ENCODE results near the gene CALHM1.

The CALHM1 gene

DNA sequence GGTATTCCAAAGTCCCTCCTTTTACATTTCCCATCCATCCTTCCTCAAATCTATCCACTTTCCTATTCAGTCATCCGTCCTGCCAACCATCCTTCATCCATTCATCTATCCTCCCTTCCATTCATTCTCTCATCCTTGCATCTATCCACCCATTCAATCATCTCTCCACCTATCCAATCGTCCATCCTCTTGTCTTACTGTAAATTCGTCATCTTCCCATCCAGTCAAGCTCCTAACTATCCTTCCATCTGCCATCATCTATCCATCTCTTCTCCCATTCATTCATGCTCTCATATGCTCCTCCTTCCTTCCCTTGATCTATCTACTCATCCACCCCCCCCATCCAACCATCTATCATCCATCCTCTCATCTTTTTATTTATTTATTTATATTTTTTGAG, 15.4 kb upstream of the CALHM1 start:
- ATAC-seq (replicated peaks), result no peak
- peaks cover 22 to 33% of the 10 kb centered on the region in 2 donors for H3K4me1 Mint-ChIP-seq
- DNase-seq, result no peak
- peaks cover 0 to 5% of the 10 kb centered on the region in 2 donors for H3K36me3 Mint-ChIP-seq
- H3K27ac Mint-ChIP-seq, result no peak overlapping the region
- H3K27me3 Mint-ChIP-seq, result peaks cover 0 to 6% of the 10 kb centered on the region in 2 donors
- H3K9me3 Mint-ChIP-seq, result peaks cover 0 to 3% of the 10 kb centered on the region in 2 donors
- no peak overlapping the region for H3K4me3 Mint-ChIP-seq

GRCh38 chr10:103473261-103473671, 14.6 kb upstream of the CALHM1 start:
- peaks cover 0 to 5% of the 10 kb centered on the region in 2 donors for H3K36me3 Mint-ChIP-seq
- DNase-seq, result no peak
- no peak overlapping the region for H3K4me3 Mint-ChIP-seq
- H3K4me1 Mint-ChIP-seq, result peaks cover 23 to 36% of the 10 kb centered on the region in 2 donors
- no peak overlapping the region for H3K27ac Mint-ChIP-seq
- no peak for ATAC-seq (replicated peaks)
- H3K9me3 Mint-ChIP-seq, result peaks cover 0 to 3% of the 10 kb centered on the region in 2 donors
- H3K27me3 Mint-ChIP-seq, result peaks cover 0 to 4% of the 10 kb centered on the region in 2 donors

- peaks cover 32 to 49% of the 10 kb centered on the region in 2 donors for H3K4me1 Mint-ChIP-seq
- H3K4me3 Mint-ChIP-seq, result peak overlapping the region; percentile 71 to 77
- H3K9me3 Mint-ChIP-seq, result peaks cover 0 to 3% of the 10 kb centered on the region in 2 donors
- peak; percentile 55 to 56 for ATAC-seq (replicated peaks)
- H3K27me3 Mint-ChIP-seq, result no peaks in the 10 kb centered on the region
- peak; percentile 60 for DNase-seq
- H3K27ac Mint-ChIP-seq, result peak overlapping the region; percentile 94
- H3K36me3 Mint-ChIP-seq, result peaks cover 0 to 5% of the 10 kb centered on the region in 2 donors
These were observed 13.3 kb upstream of the CALHM1 start for GRCh38 chr10:103472005-103472404.

GRCh38 chr10:103470761-103471653, 12.3 kb upstream of the CALHM1 start:
- peaks cover 38 to 52% of the 10 kb centered on the region in 2 donors for H3K4me1 Mint-ChIP-seq
- H3K27ac Mint-ChIP-seq, result peak overlapping the region; percentile 94
- H3K36me3 Mint-ChIP-seq, result peaks cover 0 to 5% of the 10 kb centered on the region in 2 donors
- H3K4me3 Mint-ChIP-seq, result peak overlapping the region; percentile 71 to 77
- H3K27me3 Mint-ChIP-seq, result no peaks in the 10 kb centered on the region
- H3K9me3 Mint-ChIP-seq, result peaks cover 0 to 3% of the 10 kb centered on the region in 2 donors
- peak; percentile 68 for DNase-seq
- ATAC-seq (replicated peaks), result peak; percentile 81 to 85

DNA sequence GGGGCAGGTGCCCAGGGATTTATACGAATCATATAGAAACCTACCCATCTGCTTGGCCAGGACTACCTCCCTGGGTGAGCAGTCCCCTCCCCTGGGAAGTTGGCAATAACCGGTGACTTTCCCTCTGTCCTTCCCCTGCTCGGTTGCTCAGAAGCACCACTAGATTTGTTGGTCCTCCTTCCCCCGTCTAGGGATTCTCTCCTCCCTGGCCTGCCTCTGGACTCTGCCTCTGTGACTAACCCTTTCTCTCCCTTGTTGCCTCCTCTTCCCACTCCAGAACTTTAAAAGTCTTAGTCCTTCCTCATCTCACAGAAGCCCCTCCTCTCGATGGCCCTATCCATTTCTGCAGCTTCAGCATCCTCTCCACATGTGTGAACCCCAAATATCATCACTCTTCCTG, 10.5 kb upstream of the CALHM1 start:
- ATAC-seq (replicated peaks) (no peak), DNase-seq (no peak)
- H3K4me3 Mint-ChIP-seq, result no peak overlapping the region
- H3K27me3 Mint-ChIP-seq, result no peaks in the 10 kb centered on the region
- peak overlapping the region; percentile 0 for H3K27ac Mint-ChIP-seq
- H3K36me3 Mint-ChIP-seq, result peaks cover 0 to 5% of the 10 kb centered on the region in 2 donors
- H3K4me1 Mint-ChIP-seq, result peaks cover 38 to 52% of the 10 kb centered on the region in 2 donors
- peaks cover 0 to 3% of the 10 kb centered on the region in 2 donors for H3K9me3 Mint-ChIP-seq

GRCh38 chr10:103467406-103467805, 8.7 kb upstream of the CALHM1 start:
- peaks cover 0 to 5% of the 10 kb centered on the region in 2 donors for H3K36me3 Mint-ChIP-seq
- no peaks in the 10 kb centered on the region for H3K27me3 Mint-ChIP-seq
- peaks cover 34 to 49% of the 10 kb centered on the region in 2 donors for H3K4me1 Mint-ChIP-seq
- ATAC-seq (replicated peaks) (peak in 1 of 2 donors; percentile 26), DNase-seq (peak; percentile 45)
- peak overlapping the region; percentile 91 for H3K27ac Mint-ChIP-seq
- H3K9me3 Mint-ChIP-seq, result peaks cover 0 to 3% of the 10 kb centered on the region in 2 donors
- H3K4me3 Mint-ChIP-seq, result peak overlapping the region in 1 of 2 donors; percentile 15

DNA sequence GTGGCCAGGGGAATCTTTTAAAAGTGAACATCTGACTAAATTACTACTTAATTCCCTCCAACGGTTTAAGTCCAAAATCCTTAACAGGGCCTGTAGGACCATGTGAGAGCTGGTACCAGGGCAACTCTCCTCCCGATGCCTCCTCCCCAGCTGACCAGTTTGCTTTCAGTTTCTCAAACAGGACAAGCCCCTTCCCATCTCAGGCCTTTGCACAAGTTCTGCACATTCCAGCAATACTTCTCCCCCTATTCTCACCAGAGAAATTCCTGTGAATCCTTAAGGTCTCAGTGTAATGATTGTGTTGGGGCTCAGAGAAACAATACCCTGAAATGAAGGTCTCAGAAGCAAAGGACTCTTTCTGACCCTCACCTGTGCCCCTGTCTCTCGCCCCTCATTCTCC, 8.0 kb upstream of the CALHM1 start:
- peaks cover 0 to 5% of the 10 kb centered on the region in 2 donors for H3K36me3 Mint-ChIP-seq
- no peak overlapping the region for H3K4me3 Mint-ChIP-seq
- DNase-seq (no peak), ATAC-seq (replicated peaks) (no peak)
- peaks cover 30 to 43% of the 10 kb centered on the region in 2 donors for H3K4me1 Mint-ChIP-seq
- peak overlapping the region; percentile 91 for H3K27ac Mint-ChIP-seq
- peaks cover 0 to 3% of the 10 kb centered on the region in 2 donors for H3K9me3 Mint-ChIP-seq
- no peaks in the 10 kb centered on the region for H3K27me3 Mint-ChIP-seq

DNA sequence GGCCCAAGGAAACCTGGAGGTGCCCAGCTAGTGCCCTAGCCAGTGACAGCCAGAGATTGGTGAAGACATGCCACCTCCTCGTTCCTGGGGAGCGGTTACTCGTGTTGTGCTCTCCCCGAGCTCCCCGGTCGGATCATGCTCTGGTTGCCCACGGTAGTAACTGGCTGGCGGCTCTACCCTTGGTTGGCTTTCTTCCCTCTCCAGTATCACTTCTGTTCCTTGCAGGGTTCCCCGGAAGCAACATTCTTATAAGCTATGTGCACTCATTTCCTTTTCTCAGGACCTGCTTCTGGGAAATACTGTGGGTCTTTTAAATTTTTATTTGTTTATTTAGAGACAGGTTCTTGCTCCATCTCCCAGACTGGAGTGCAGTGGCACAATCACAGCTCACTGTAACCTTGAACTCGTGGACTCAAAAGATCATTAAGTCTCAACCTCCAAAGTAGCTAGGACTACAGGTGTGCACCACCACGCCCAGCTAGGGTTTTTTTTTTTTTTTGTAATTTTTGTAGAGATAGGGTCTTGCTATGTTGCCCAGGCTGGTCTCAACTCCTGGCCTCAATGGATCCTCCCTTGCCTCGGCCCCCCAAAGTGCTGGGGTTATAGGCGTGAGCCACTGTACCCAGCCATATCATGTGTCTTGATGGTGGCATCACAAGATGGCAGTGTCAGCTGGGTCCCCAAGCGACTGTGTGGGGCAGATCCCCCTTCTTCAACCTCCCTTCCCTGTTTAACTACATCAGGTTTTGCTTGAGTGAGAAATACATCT, 6.9 kb upstream of the CALHM1 start:
- ATAC-seq (replicated peaks) (no peak), DNase-seq (no peak)
- peaks cover 25 to 33% of the 10 kb centered on the region in 2 donors for H3K4me1 Mint-ChIP-seq
- H3K9me3 Mint-ChIP-seq, result peaks cover 0 to under 1% of the 10 kb centered on the region in 2 donors
- H3K27ac Mint-ChIP-seq, result no peak overlapping the region
- H3K27me3 Mint-ChIP-seq, result no peaks in the 10 kb centered on the region
- H3K4me3 Mint-ChIP-seq, result no peak overlapping the region
- peaks cover 0 to 2% of the 10 kb centered on the region in 2 donors for H3K36me3 Mint-ChIP-seq

GRCh38 chr10:103463499-103463898, 4.8 kb upstream of the CALHM1 start:
- Mint-ChIP-seq H3K4me3 (no peak overlapping the region), H3K27ac (no peak overlapping the region), H3K27me3 (no peaks in the 10 kb centered on the region), H3K4me1 (peaks cover 17 to 21% of the 10 kb centered on the region in 2 donors), H3K9me3 (no peaks in the 10 kb centered on the region), H3K36me3 (no peaks in the 10 kb centered on the region)
- ATAC-seq (replicated peaks), result no peak
- no peak for DNase-seq

- Mint-ChIP-seq H3K9me3 (no peaks in the 10 kb centered on the region), H3K4me1 (peaks cover 0 to 1% of the 10 kb centered on the region in 2 donors), H3K36me3 (no peaks in the 10 kb centered on the region), H3K4me3 (no peak overlapping the region), H3K27ac (no peak overlapping the region), H3K27me3 (peaks cover 0 to 2% of the 10 kb centered on the region in 2 donors)
- no peak for DNase-seq
- no peak for ATAC-seq (replicated peaks)
These were observed 915 bp upstream of the CALHM1 start for GRCh38 chr10:103459615-103460014.

DNA sequence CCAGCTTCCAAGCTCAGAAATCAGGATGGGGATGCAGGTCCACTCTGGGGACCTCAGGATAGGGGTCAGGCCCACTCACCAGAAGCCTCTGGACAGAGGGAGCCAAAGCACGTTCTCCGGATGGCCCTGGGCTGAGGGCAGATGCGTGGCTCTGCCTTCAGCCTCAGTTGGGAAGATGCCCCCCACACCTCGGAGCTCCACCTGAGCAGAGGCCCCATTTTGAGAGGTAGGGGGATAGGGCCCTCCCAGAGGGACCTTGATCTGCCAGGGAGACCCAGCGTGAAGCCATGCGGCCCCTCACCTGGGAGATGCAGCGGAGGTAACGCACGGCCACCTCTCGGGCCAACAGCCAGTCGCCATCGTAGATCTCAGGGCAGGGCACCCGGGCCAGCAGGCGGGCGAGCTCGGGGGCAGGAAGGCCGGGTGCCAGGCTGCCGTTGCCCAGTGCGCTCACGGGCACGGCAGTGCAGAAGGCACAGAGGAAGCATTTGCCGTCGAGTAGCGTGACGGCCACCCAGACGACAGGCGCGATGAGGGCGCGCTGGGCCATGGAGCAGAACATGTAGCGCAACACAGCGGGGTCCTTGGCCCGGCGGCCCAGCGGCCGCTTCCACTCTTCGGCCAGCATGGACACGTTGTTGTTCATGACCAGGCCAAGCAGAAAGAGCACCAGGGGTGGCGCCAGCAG, 660 bp downstream of the CALHM1 start:
- peaks cover 4 to 13% of the 10 kb centered on the region in 2 donors for H3K27me3 Mint-ChIP-seq
- H3K9me3 Mint-ChIP-seq, result no peaks in the 10 kb centered on the region
- no peak overlapping the region for H3K27ac Mint-ChIP-seq
- DNase-seq (no peak), ATAC-seq (replicated peaks) (no peak)
- peaks cover 0 to 1% of the 10 kb centered on the region in 2 donors for H3K36me3 Mint-ChIP-seq
- H3K4me1 Mint-ChIP-seq, result peaks cover 0 to 1% of the 10 kb centered on the region in 2 donors
- no peak overlapping the region for H3K4me3 Mint-ChIP-seq

DNA sequence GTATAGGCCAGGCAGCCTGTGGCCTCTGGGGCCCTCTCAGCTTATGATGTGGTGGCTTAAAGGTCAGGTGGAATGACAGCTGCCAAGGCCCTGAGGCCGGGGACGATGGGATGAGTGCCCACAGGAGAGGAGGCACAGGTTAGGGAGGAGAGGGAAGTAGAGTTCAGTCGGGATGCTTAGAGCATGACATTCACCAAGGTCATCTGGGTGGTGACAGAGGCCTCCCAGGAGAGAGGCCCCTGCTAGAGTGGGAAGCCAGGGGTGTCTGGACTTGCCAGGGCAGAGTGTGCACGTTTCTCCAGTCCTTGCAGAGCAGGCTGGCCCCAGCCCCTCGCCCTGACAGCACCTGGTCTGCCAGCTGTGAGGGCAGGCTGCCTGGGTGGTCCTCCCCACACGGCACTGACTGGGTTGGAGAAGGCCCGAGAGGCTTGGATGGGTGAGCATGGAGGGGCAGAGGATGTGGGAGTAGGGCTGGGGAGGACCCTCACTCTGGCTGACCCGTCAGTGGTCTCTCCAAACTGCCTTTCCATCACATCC, 1.5 kb downstream of the CALHM1 start:
- H3K27me3 Mint-ChIP-seq, result peaks cover 4 to 18% of the 10 kb centered on the region in 2 donors
- H3K36me3 Mint-ChIP-seq, result peaks cover 0 to 1% of the 10 kb centered on the region in 2 donors
- DNase-seq (no peak), ATAC-seq (replicated peaks) (no peak)
- peaks cover 6 to 7% of the 10 kb centered on the region in 2 donors for H3K4me1 Mint-ChIP-seq
- peak overlapping the region; percentile 75 for H3K27ac Mint-ChIP-seq
- H3K9me3 Mint-ChIP-seq, result no peaks in the 10 kb centered on the region
- H3K4me3 Mint-ChIP-seq, result no peak overlapping the region

GRCh38 chr10:103456074-103456660, 2.5 kb downstream of the CALHM1 start:
- Mint-ChIP-seq H3K4me3 (no peak overlapping the region), H3K27me3 (peaks cover 7 to 18% of the 10 kb centered on the region in 2 donors), H3K9me3 (no peaks in the 10 kb centered on the region), H3K36me3 (peaks cover 1 to 3% of the 10 kb centered on the region in 2 donors), H3K4me1 (peaks cover 13 to 15% of the 10 kb centered on the region in 2 donors), H3K27ac (no peak overlapping the region)
- ATAC-seq (replicated peaks) (no peak), DNase-seq (no peak)

All from stimulated activated naive B cell treated with anti-CD40 and anti-IgM and Interleukin-4, amounts not matched to agents 10 μg/mL and 1 μg/mL and 100 μg/mL, for 72 hours (primary cell).